Astrocyte of the cerebellum (primary cell): ENCODE data around the gene CDC14A.

Experiments
- DNase-seq: peaks from one replicate; pipeline ENCODE4 v3.0.0-alpha.2; 2011; ENCODE audit warnings: low read depth
- H3K4me3 ChIP-seq: 2 replicates; pipeline ENCODE4 v1.5.1; 2011; ENCODE audit warnings: mild to moderate bottlenecking, low read depth, low read length, moderate library complexity
- CTCF ChIP-seq: IDR thresholded peaks from 2 replicates; pipeline ENCODE4 v1.5.1; 2012; ENCODE audit warnings: low read length, low read depth, moderate library complexity, mild to moderate bottlenecking; ENCODE audit errors: missing control alignments
- in situ Hi-C: cut with HindIII; loops from 2 replicates; pipeline ENCODE4 v1.10.0; 2017; ENCODE audit warnings: low sequenced_read_pairs

The CDC14A gene

GRCh38 chr1:100528871-100529270 lies 176.6 kb downstream of the CDC14A start:
- no peak overlapping the region for H3K4me3 ChIP-seq
- no peak for TF ChIP-seq CTCF
- DNase-seq, result peak; percentile 82
- in situ Hi-C loops, result no loop called here

- no peak overlapping the region for H3K4me3 ChIP-seq
- no peak for TF ChIP-seq CTCF
- in situ Hi-C loops, result no loop called here
- no peak for DNase-seq
Measured at GRCh38 chr1:100530141-100530540, 177.8 kb downstream of the CDC14A start.

GRCh38 chr1:100530880-100531487 lies 178.7 kb downstream of the CDC14A start:
- no peak for TF ChIP-seq CTCF
- H3K4me3 ChIP-seq, result no peak overlapping the region
- peak; percentile 42 for DNase-seq
- in situ Hi-C loops, result no loop called here

- H3K4me3 ChIP-seq, result no peak overlapping the region
- no peak for DNase-seq
- TF ChIP-seq CTCF, result no peak
- in situ Hi-C loops, result no loop called here
Measured at GRCh38 chr1:100532645-100533044, 180.3 kb downstream of the CDC14A start.

GRCh38 chr1:100535264-100535663 lies 183.0 kb downstream of the CDC14A start:
- no peak overlapping the region for H3K4me3 ChIP-seq
- in situ Hi-C loops, result no loop called here
- DNase-seq, result no peak
- TF ChIP-seq CTCF, result no peak

- no peak for DNase-seq
- TF ChIP-seq CTCF, result no peak
- in situ Hi-C loops, result no loop called here
- H3K4me3 ChIP-seq, result no peak overlapping the region
Measured at GRCh38 chr1:100536031-100536430, 183.7 kb downstream of the CDC14A start.
